Gastroesophageal sphincter (tissue), 4 donors: ENCODE measurements around the gene TMEM41A. TPM values are rescaled to one million over a fixed set of nuclear protein-coding genes. Genes with fewer than 3 reads are reported as not detected.
"Not testable (repeated sequence)": the region's sequence is repeated elsewhere in the genome, so short reads cannot be mapped to it uniquely, and the experiment has no call there.

Experiments used
- ATAC-seq: fragments of 150-250 bp; one replicate; pipeline ENCODE4 v1.9.1; 2016; ENCODE audit warnings: mild to moderate bottlenecking, moderate library complexity
- H3K27ac ChIP-seq, 4 donors: fragments of 200-600 bp; sonication (generic) in 3 of 4; 1 replicate in 3 of 4; 2 replicates in 1 of 4; pipeline ENCODE4 v1.5.1; 2016 to 2019
- H3K27me3 ChIP-seq: fragments of 200-600 bp; sonication (generic); one replicate; pipeline ENCODE4 v1.5.1; 2019
- H3K36me3 ChIP-seq, 2 donors: fragments of 200-600 bp; sonication (generic); one replicate each; pipeline ENCODE4 v1.5.1; 2019; ENCODE audit warnings: control low read depth in 1 of 2
- H3K4me1 ChIP-seq, 3 donors: fragments of 200-600 bp; sonication (generic); 1 replicate in 2 of 3; 2 replicates in 1 of 3; pipeline ENCODE4 v1.5.1; 2016 to 2019; ENCODE audit warnings: control low read depth in 2 of 3
- H3K4me3 ChIP-seq, 2 donors: fragments of 200-600 bp; sonication (generic); one replicate each; pipeline ENCODE4 v1.5.1; 2019; ENCODE audit warnings: mild to moderate bottlenecking in 1 of 2, moderate library complexity in 1 of 2
- H3K9me3 ChIP-seq, 3 donors: fragments of 200-600 bp; sonication (generic); one replicate each; pipeline ENCODE4 v1.5.1; 2017 to 2019; ENCODE audit warnings: control low read depth in 2 of 3
- CTCF ChIP-seq, 4 experiments: fragments of 200-600 bp in 2 of 4; fragments of 450-650 bp in 2 of 4; sonication (generic) in 1 of 4; IDR thresholded peaks; one replicate each; pipeline ENCODE4 v1.5.1; 2017 to 2019; ENCODE audit warnings: antibody characterized with exemption in 4 of 4, mild to moderate bottlenecking in 2 of 4, moderate library complexity in 2 of 4
- EP300 ChIP-seq: sonication (generic); formaldehyde crosslinking; IDR thresholded peaks from one replicate; pipeline ENCODE4 v1.6.1; 2017; ENCODE audit warnings: antibody characterized with exemption, mild to moderate bottlenecking
- POLR2A ChIP-seq, 2 donors: fragments of 450-650 bp; IDR thresholded peaks; one replicate each; pipeline ENCODE4 v1.6.1; 2017; ENCODE audit warnings: antibody characterized with exemption in 2 of 2, mild to moderate bottlenecking in 2 of 2, moderate library complexity in 1 of 2
- POLR2AphosphoS5 ChIP-seq: sonication (generic); formaldehyde crosslinking; IDR thresholded peaks from one replicate; pipeline ENCODE4 v1.6.1; 2017; ENCODE audit warnings: antibody characterized with exemption
- WGBS, 2 donors: methylation state at CpG; one replicate each; pipeline ENCODE4 v1.1.5; 2018; ENCODE audit warnings: low coverage in 1 of 2; 5-methylcytosine and 5-hydroxymethylcytosine counted together
- total RNA-seq, 4 donors: library from RNA; depleted of rRNA; stranded (reverse); fragments of >200 nt; gene quantifications; one replicate each; pipeline ENCODE4 v1.1.0, GENCODE V29; 2016

TMEM41A gene
- total RNA-seq, 4 donors from 2014 or later = 7.2 to 10.4 (median 9.3) TPM

- no peak for TF ChIP-seq EP300
- no peaks in the 10 kb centered on the region for H3K9me3 ChIP-seq
- no peaks in the 10 kb centered on the region for H3K4me1 ChIP-seq
- peaks cover 0 to 84% of the 10 kb centered on the region in 2 donors for H3K36me3 ChIP-seq
- H3K4me3 ChIP-seq = no peak overlapping the region
- no peak overlapping the region for H3K27ac ChIP-seq
- ATAC-seq = no peak
- WGBS, 2 donors = 66 to 81% methylated on average over 3 of the region's 3 CpGs
- H3K27me3 ChIP-seq = no peaks in the 10 kb centered on the region
These were observed 29.3 kb downstream of the TMEM41A start for GRCh38 chr3:185469542-185469941.

GRCh38 chr3:185466123-185466522 lies 32.7 kb downstream of the TMEM41A start:
- not testable (repeated sequence) for H3K4me1 ChIP-seq, ATAC-seq, H3K4me3 ChIP-seq, H3K27ac ChIP-seq, H3K27me3 ChIP-seq, H3K9me3 ChIP-seq
- 85 to 94% methylated on average over 3 of the region's 5 CpGs for WGBS, 2 donors
- peaks cover 0 to 72% of the 10 kb centered on the region in 2 donors for H3K36me3 ChIP-seq

GRCh38 chr3:185465471-185465870 lies 33.4 kb downstream of the TMEM41A start:
- no peaks in the 10 kb centered on the region for H3K27me3 ChIP-seq
- peaks cover 0 to 71% of the 10 kb centered on the region in 2 donors for H3K36me3 ChIP-seq
- TF ChIP-seq POLR2AphosphoS5 (no peak), CTCF (IDR thresholded peaks at IDR 0.05) (no peak), POLR2A (IDR thresholded peaks at IDR 0.05) (no peak), EP300 (no peak)
- no peaks in the 10 kb centered on the region for H3K4me1 ChIP-seq
- no peaks in the 10 kb centered on the region for H3K9me3 ChIP-seq
- no peak for ATAC-seq
- no peak overlapping the region for H3K4me3 ChIP-seq
- no peak overlapping the region for H3K27ac ChIP-seq
- 91 to 96% methylated on average over 9 of the region's 9 CpGs for WGBS, 2 donors

- Histone ChIP-seq H3K36me3 (peaks cover 0 to 41% of the 10 kb centered on the region in 2 donors), H3K27ac (no peak overlapping the region), H3K4me1 (no peaks in the 10 kb centered on the region), H3K4me3 (no peak overlapping the region), H3K27me3 (no peaks in the 10 kb centered on the region), H3K9me3 (no peaks in the 10 kb centered on the region)
- no peak for ATAC-seq
- TF ChIP-seq EP300 (no peak), CTCF (IDR thresholded peaks at IDR 0.05) (no peak), POLR2AphosphoS5 (no peak), POLR2A (IDR thresholded peaks at IDR 0.05) (no peak)
- WGBS, 2 donors = 74 to 94% methylated on average over 4 to 6 of the region's 6 CpGs
These were observed 38.0 kb downstream of the TMEM41A start for GRCh38 chr3:185460719-185461350.

GRCh38 chr3:185460309-185460708 lies 38.5 kb downstream of the TMEM41A start:
- Histone ChIP-seq H3K4me3 (no peak overlapping the region), H3K36me3 (peaks cover 0 to 35% of the 10 kb centered on the region in 2 donors), H3K9me3 (no peaks in the 10 kb centered on the region), H3K27me3 (no peaks in the 10 kb centered on the region), H3K4me1 (no peaks in the 10 kb centered on the region), H3K27ac (no peak overlapping the region)
- ATAC-seq = no peak
- WGBS, 2 donors = 87 to 100% methylated on average over 2 to 4 of the region's 5 CpGs
- TF ChIP-seq POLR2A (IDR thresholded peaks at IDR 0.05) (no peak), CTCF (IDR thresholded peaks at IDR 0.05) (no peak), POLR2AphosphoS5 (no peak), EP300 (no peak)

- no peaks in the 10 kb centered on the region for H3K27me3 ChIP-seq
- H3K27ac ChIP-seq = no peak overlapping the region
- H3K4me1 ChIP-seq = no peaks in the 10 kb centered on the region
- WGBS, 2 donors = 70% methylated on average over 2 of the region's 2 CpGs; no CpG with 5 or more reads in 1 of the 2 donors
- H3K4me3 ChIP-seq = no peak overlapping the region
- H3K36me3 ChIP-seq = peaks cover 0 to 24% of the 10 kb centered on the region in 2 donors
- H3K9me3 ChIP-seq = no peaks in the 10 kb centered on the region
- ATAC-seq = no peak
- TF ChIP-seq POLR2A (IDR thresholded peaks at IDR 0.05) (no peak), EP300 (no peak), POLR2AphosphoS5 (no peak), CTCF (IDR thresholded peaks at IDR 0.05) (no peak)
These were observed 41.5 kb downstream of the TMEM41A start for GRCh38 chr3:185457376-185457775.

- not testable (repeated sequence) for ATAC-seq, H3K9me3 ChIP-seq, H3K4me1 ChIP-seq
These were observed 47.4 kb downstream of the TMEM41A start for GRCh38 chr3:185451432-185451831.

More at GRCh38 chr3:185451432-185451831, 47.4 kb downstream of the TMEM41A start:
- not testable (repeated sequence) for H3K27me3 ChIP-seq, H3K27ac ChIP-seq, H3K4me3 ChIP-seq
- H3K36me3 ChIP-seq = peaks cover 0 to 22% of the 10 kb centered on the region in 2 donors
- WGBS, 2 donors = 82 to 90% methylated on average over 3 to 8 of the region's 8 CpGs
